Endodermal cell (in vitro differentiated cells): ENCODE results near the gene OR1F1. TPM values are rescaled to one million over a fixed set of nuclear protein-coding genes. Genes with fewer than 3 reads are reported as not detected.
"Not testable (repeated sequence)": the region's sequence is repeated elsewhere in the genome, so short reads cannot be mapped to it uniquely, and the experiment has no call there.

Experiments used
- DNase-seq: peaks from one replicate; pipeline ENCODE4 v3.0.0-alpha.2; 2017
- H3K27ac ChIP-seq: 2 replicates; pipeline ENCODE4 v1.5.1; 2013; ENCODE audit warnings: mild to moderate bottlenecking, low read depth, low read length, moderate library complexity
- H3K27me3 ChIP-seq: 2 replicates; pipeline ENCODE4 v1.6.1; 2013; ENCODE audit warnings: mild to moderate bottlenecking, low read length, moderate library complexity; ENCODE audit not compliant: insufficient read depth, control insufficient read depth, poor library complexity, severe bottlenecking
- H3K36me3 ChIP-seq: 2 replicates; pipeline ENCODE4 v1.7.0; 2013; ENCODE audit warnings: mild to moderate bottlenecking, low read length, moderate library complexity; ENCODE audit not compliant: control insufficient read depth, insufficient read depth
- H3K4me1 ChIP-seq: one replicate; pipeline ENCODE4 v1.7.0; 2013; ENCODE audit warnings: low read length; ENCODE audit not compliant: control insufficient read depth, insufficient read depth
- H3K4me3 ChIP-seq: 2 replicates; pipeline ENCODE4 v1.5.1; 2013; ENCODE audit warnings: mild to moderate bottlenecking, low read length, moderate library complexity
- H3K9ac ChIP-seq: 2 replicates; pipeline ENCODE4 v1.6.1; 2013; ENCODE audit warnings: mild to moderate bottlenecking, low read length, moderate library complexity; ENCODE audit not compliant: poor library complexity, severe bottlenecking; ENCODE audit errors: extremely low read depth
- H3K9me3 ChIP-seq: 2 replicates; pipeline ENCODE4 v1.6.1; 2013; ENCODE audit warnings: mild to moderate bottlenecking, low read length, moderate library complexity; ENCODE audit not compliant: control insufficient read depth
- H3K27ac Mint-ChIP-seq: 2 replicates; pipeline ENCODE4 v1.8.0; 2020; ENCODE audit warnings: mixed read lengths
- H3K27me3 Mint-ChIP-seq: 2 replicates; pipeline ENCODE4 v1.8.0; 2021; ENCODE audit warnings: mild to moderate bottlenecking, mixed read lengths; ENCODE audit not compliant: insufficient read depth
- H3K36me3 Mint-ChIP-seq: 2 replicates; pipeline ENCODE4 v1.8.0; 2020; ENCODE audit warnings: low read depth, mixed read lengths
- H3K4me1 Mint-ChIP-seq: 2 replicates; pipeline ENCODE4 v1.8.0; 2020; ENCODE audit warnings: mixed read lengths
- H3K4me3 Mint-ChIP-seq: 2 replicates; pipeline ENCODE4 v1.8.0; 2020; ENCODE audit warnings: mild to moderate bottlenecking, moderate library complexity, mixed read lengths
- H3K9me3 Mint-ChIP-seq: 2 replicates; pipeline ENCODE4 v1.8.0; 2020; ENCODE audit warnings: mild to moderate bottlenecking, mixed read lengths
- WGBS, 2 experiments: methylation state at CpG; one replicate each; pipeline versions ENCODE4 v1.1.5 to v1.1.7; 2013; ENCODE audit warnings: missing lambda C conversion rate in 2 of 2, mixed read lengths in 1 of 2; ENCODE audit not compliant: insufficient coverage in 1 of 2, insufficient read length in 1 of 2; 5-methylcytosine and 5-hydroxymethylcytosine counted together
- total RNA-seq, 2 donors: library from RNA; stranded (reverse); fragmentation: NEBNext Ultra II Directional in 1 of 2; extraction: Animal tissue kit (Norgen Biotek cat#: 25700) in 1 of 2; gene quantifications; 2 replicates in 1 of 2; 3 replicates in 1 of 2; pipeline ENCODE4 v1.2.1, GENCODE V29; 2021
- TF ChIP-seq, protein P1 (sequence below): fragments of 200-600 bp; sonication (generic); conservative IDR thresholded peaks from 2 replicates; pipeline ENCODE4 v1.5.0; 2021; ENCODE audit warnings: antibody characterized with exemption, mild to moderate bottlenecking

Gene OR1F1
- total RNA-seq, 2 donors from 2014 or later = 0.29 TPM; not detected in 1

DNA sequence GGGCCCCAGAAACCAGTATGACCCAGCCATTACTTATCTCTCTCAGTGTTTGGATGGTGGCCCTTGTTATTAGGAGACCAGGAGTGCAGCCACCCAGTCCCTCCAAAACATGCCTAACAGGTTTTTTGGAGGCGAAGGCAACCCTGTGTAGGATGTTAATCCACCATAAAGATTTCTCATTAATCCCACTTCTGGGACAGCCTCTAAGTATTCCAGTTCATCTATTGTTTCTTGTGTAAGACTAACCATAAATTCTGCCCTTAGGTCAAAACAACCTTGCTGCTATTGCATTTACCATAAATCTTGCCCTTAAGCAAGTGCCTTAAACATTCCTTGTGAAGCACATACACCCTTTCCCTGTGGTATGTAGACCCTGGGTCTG is 21.5 kb upstream of the OR1F1 start:
- H3K4me1 Mint-ChIP-seq = peaks cover 3% of the 10 kb centered on the region
- H3K27me3 Mint-ChIP-seq = peaks cover 52% of the 10 kb centered on the region
- WGBS, 2 experiments = 57 to 67% methylated on average over 1 of the region's 1 CpG
- TF ChIP-seq, protein P1, sequence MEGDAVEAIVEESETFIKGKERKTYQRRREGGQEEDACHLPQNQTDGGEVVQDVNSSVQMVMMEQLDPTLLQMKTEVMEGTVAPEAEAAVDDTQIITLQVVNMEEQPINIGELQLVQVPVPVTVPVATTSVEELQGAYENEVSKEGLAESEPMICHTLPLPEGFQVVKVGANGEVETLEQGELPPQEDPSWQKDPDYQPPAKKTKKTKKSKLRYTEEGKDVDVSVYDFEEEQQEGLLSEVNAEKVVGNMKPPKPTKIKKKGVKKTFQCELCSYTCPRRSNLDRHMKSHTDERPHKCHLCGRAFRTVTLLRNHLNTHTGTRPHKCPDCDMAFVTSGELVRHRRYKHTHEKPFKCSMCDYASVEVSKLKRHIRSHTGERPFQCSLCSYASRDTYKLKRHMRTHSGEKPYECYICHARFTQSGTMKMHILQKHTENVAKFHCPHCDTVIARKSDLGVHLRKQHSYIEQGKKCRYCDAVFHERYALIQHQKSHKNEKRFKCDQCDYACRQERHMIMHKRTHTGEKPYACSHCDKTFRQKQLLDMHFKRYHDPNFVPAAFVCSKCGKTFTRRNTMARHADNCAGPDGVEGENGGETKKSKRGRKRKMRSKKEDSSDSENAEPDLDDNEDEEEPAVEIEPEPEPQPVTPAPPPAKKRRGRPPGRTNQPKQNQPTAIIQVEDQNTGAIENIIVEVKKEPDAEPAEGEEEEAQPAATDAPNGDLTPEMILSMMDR = no peak
- H3K36me3 Mint-ChIP-seq = no peaks in the 10 kb centered on the region
- H3K9me3 Mint-ChIP-seq = no peaks in the 10 kb centered on the region
- H3K27ac Mint-ChIP-seq = no peak overlapping the region
- Histone ChIP-seq H3K36me3 (no peaks in the 10 kb centered on the region), H3K9me3 (no peaks in the 10 kb centered on the region), H3K4me3 (no peak overlapping the region), H3K27ac (no peak overlapping the region), H3K4me1 (no peaks in the 10 kb centered on the region), H3K9ac (no peak overlapping the region), H3K27me3 (peaks cover 47% of the 10 kb centered on the region)
- H3K4me3 Mint-ChIP-seq = no peak overlapping the region
- no peak for DNase-seq

DNA sequence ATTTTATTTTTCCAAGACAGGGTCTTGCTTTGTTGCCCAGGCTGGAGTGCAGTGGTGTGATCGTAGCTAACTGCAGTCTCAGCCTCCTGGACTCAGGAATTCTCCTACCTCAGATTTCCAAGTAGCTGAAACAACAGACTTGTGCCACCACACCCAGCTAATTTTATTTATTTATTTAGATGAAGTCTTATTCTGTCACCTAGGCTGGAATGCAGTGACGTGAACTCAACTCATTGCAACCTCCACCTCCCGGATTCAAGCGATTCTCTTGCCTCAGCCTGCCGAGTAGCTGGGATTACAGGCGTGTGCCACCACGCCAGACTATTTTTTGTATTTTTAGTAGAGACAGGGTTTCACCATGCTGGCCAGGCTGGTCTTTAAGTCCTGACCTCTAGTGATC is 19.3 kb upstream of the OR1F1 start:
- peaks cover 63% of the 10 kb centered on the region for H3K27me3 ChIP-seq
- H3K4me1 Mint-ChIP-seq, H3K4me3 ChIP-seq, H3K9me3 Mint-ChIP-seq, H3K27ac Mint-ChIP-seq, H3K9ac ChIP-seq, H3K36me3 ChIP-seq, H3K4me1 ChIP-seq, H3K27ac ChIP-seq, H3K36me3 Mint-ChIP-seq, DNase-seq, H3K4me3 Mint-ChIP-seq, H3K9me3 ChIP-seq: not testable (repeated sequence)
- 87 to 95% methylated on average over 7 of the region's 7 CpGs for WGBS, 2 experiments
- H3K27me3 Mint-ChIP-seq = peaks cover 67% of the 10 kb centered on the region

- TF ChIP-seq, protein P1 = no peak
- Histone ChIP-seq H3K9me3 (no peaks in the 10 kb centered on the region), H3K27ac (no peak overlapping the region), H3K36me3 (no peaks in the 10 kb centered on the region), H3K9ac (no peak overlapping the region), H3K4me1 (peaks cover 2% of the 10 kb centered on the region), H3K27me3 (peaks cover 81% of the 10 kb centered on the region), H3K4me3 (peak overlapping the region; percentile 71)
- Mint-ChIP-seq H3K4me3 (peak overlapping the region; percentile 59), H3K36me3 (no peaks in the 10 kb centered on the region), H3K9me3 (no peaks in the 10 kb centered on the region), H3K27ac (no peak overlapping the region), H3K27me3 (peaks cover 80% of the 10 kb centered on the region), H3K4me1 (peaks cover 3% of the 10 kb centered on the region)
- peak; percentile 69 for DNase-seq
- 37 to 39% methylated on average over 24 to 53 of the region's 53 CpGs for WGBS, 2 experiments
Observed at GRCh38 chr16:3170440-3171180, 17.4 kb upstream of the OR1F1 start.
